Activated naive CD8-positive, alpha-beta T cell treated with anti-CD3 and anti-CD28 coated beads, Interleukin-2, amount 50 U/mL, for 16 hours (primary cell): ENCODE measurements around the gene IGFBP1.
"Not testable (repeated sequence)": the region's sequence is repeated elsewhere in the genome, so short reads cannot be mapped to it uniquely, and the experiment has no call there.

ENCODE experiments used
- DNase-seq: peaks from one replicate; pipeline ENCODE4 v3.0.0-alpha.2; 2020; ENCODE audit warnings: low read depth, low spot score

The IGFBP1 gene

DNA sequence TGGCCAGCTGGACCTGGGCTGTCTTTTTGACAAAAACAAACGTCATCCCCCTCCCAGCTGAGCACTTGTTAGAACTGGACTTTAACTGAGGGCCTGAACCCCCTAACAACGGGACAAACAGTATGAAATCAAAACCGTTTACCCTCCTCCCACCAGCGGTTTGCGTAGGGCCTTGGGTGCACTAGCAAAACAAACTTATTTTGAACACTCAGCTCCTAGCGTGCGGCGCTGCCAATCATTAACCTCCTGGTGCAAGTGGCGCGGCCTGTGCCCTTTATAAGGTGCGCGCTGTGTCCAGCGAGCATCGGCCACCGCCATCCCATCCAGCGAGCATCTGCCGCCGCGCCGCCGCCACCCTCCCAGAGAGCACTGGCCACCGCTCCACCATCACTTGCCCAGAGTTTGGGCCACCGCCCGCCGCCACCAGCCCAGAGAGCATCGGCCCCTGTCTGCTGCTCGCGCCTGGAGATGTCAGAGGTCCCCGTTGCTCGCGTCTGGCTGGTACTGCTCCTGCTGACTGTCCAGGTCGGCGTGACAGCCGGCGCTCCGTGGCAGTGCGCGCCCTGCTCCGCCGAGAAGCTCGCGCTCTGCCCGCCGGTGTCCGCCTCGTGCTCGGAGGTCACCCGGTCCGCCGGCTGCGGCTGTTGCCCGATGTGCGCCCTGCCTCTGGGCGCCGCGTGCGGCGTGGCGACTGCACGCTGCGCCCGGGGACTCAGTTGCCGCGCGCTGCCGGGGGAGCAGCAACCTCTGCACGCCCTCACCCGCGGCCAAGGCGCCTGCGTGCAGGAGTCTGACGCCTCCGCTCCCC lies at the start of gene IGFBP1:
IGFBP1 (plus strand) TSS at position 304 of the 808 bp plus-strand sequence; CDS start at position 469, 165 bp downstream.
- DNase-seq = no peak

DNA sequence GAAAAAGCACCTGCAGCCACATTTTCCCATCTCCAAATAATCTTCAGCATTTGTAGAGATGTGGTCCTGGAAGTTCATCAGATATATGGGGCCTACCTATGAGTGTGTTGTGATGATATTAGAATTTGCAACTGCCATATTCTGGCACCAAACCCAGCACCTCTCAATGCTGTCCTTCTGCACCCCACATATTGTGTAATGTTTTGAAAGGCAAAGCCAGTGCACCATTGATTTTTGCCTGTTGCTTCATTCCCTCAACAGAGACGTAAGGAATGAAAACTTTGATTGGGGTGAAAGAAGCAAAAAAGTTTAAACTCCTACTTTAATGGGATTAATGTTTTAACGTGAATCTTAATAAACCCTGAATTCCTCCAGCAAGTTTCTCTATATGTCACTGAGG lies 49.4 kb upstream of the IGFBP1 start:
- DNase-seq = not testable (repeated sequence)

- not testable (repeated sequence) for DNase-seq
Measured at GRCh38 chr7:45841926-45842717, 46.2 kb upstream of the IGFBP1 start.

- DNase-seq = not testable (repeated sequence)
Measured at GRCh38 chr7:45846536-45846935, 41.8 kb upstream of the IGFBP1 start.

- not testable (repeated sequence) for DNase-seq
Measured at GRCh38 chr7:45848734-45849133, 39.6 kb upstream of the IGFBP1 start.

- not testable (repeated sequence) for DNase-seq
Measured at GRCh38 chr7:45852984-45853383, 35.3 kb upstream of the IGFBP1 start.

- not testable (repeated sequence) for DNase-seq
Measured at GRCh38 chr7:45853491-45853890, 34.8 kb upstream of the IGFBP1 start.

DNA sequence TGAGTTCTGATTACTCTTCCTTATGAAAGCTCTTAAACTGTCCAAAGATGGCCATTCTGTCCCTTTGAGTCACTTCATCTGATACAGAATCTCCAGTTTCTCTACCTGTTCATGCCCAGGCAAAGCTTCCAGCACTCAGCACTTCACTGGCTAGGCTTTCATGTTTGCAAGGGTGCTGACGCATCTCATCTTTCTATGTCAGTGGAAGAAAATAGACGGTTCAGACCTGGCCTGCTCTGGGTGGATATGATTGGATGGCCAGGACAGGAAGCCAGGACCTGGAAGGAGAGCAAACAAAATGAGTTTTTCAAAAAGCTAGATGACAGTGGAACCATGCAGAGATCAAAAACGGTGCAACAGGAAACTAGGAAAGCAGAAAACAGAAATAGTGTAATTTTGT lies 32.6 kb upstream of the IGFBP1 start:
- DNase-seq = not testable (repeated sequence)

GRCh38 chr7:45856888-45857287 lies 31.4 kb upstream of the IGFBP1 start:
- not testable (repeated sequence) for DNase-seq

- no peak for DNase-seq
Measured at GRCh38 chr7:45863715-45864114, 24.6 kb upstream of the IGFBP1 start.

DNA sequence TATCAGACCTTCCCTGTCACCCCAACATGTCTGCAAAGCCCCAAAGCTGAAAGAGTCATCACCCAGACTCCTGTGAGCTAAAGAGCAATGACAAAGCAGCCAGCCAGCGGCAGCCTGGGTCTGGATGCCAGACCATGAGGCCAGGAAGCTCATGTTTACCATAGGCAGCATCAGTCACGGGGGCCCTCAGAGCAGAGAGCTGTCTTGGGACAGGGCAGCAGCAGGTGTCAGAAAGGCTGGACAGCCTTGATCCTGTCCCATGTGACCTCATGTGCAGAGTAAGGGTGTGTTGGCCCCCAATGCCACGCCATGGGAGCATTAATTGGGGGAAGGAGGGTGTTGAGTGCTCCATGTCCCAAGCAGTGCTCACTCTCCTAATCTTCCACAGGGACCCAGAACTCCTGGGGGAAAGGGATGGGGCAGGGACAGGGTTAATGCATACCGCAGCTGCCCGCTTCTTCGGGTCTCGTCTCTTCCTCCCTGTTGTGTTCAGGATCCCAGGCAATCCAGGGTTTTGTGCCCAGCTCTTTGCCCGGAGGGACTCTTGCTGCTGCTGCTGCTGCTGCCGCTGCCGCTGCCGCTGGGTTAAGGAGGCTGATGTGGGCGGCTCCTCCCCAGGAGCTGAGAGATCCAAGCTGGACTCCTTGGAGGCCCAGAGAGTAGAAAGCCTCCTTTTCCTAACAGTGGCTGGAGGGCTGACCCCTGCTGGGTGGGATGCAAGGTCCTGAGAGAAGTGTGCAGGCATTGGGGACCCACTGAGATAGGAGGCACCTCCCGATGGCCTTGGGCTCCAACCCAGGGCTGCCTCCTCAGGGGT lies 22.5 kb upstream of the IGFBP1 start:
- no peak for DNase-seq

DNA sequence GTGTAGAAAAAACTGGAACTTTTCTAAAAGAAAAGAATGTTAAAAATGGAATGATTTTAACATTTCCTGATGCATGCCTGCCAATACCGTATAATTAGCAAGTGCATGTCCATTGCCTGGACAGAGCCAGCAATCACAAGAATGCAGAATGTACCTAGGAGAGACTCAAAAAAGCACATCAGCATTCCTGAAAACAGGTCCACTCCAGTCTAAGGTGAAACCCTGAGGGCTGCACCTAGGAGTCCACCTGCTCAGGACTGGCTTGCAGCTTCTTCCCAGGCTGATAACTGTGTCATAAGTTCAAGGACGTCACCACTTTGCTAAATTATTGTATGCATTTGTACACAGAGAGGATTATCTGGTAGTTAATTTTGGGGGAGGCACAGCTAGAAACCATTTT lies 20.8 kb upstream of the IGFBP1 start:
- DNase-seq = no peak

DNA sequence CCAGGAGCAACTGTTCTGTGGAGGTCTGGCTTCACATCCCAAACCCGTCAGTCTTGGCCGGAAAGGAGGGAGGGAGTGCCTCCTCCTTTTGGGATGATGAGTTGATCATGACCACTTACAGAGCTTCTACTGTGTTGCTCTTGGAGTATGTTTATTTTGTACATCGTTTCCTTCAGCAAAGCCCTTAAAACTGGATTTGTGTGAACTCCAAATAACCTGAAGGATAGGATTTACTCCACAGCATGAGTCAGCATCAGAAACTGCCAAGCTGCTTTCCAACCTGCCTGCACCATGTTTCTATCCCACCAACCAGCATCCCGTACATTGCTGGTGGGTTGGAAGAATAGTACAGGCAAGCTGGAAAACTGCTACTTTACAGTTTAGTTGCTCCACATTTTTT lies 18.9 kb upstream of the IGFBP1 start:
- no peak for DNase-seq

DNA sequence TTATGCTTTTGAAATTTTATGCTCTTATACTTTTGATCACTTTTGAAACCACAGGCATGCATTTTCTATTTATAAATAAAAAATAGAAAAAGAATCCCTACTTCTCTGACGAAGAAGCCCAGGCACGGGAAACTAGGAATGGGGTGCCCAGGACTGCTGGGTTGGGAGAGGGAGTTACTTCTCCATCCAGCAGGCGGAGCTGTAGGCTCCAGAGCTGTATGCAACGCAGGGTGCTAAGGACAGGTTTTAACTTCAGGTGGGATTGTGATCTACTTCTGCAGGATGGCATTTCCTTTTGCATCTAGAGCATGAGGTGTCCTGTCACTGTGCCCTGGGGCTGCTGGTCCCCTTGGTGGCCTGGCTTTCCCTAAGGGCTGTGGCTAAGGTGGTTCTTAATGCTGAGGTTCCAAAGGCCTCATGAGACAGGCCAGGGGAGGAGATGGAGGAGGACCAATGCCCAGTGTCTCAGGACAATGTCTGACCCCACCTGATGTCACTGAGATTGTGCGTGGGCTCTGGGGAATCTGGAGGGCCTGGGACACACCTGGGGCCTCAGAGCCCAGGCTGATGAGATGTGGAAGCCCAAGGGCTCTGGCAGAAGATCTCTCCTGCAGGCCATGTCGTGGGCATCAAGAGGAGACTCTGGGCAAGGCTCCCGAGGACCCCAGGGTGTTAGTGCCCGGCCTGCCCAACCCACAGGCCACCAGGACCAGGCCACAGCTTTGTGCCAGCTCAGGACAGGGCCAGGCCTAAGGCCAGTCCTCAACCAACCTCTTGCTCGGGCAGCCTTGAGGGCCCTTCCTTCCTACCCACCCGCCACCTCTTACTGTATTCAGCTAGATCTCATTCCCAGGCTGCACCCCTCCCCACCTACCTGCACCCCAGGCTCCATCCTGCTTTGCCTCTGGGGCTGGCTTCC lies 15.9 kb upstream of the IGFBP1 start:
- no peak for DNase-seq

DNA sequence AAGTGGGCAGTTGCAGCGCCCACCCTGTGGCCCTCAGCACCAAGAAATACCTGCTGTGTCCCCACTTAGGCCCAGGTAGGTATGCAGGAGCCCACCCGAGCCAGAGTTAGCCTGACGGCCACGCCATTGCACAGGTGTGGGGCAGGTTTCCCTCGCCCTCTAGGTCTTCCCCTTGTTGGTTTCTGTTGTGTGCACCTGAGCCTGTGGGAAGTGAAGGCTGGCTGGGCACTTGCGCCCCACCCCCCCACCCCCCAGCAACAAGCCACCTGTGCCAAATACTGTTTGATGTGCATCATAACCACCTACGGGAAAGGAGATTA lies 15.3 kb upstream of the IGFBP1 start, which contains the start of gene CCDC201:
CCDC201 (minus strand) TSS at position 48 of the 320 bp plus-strand sequence. CDS start 75 bp downstream, outside the sequence.
- DNase-seq = no peak

GRCh38 chr7:45873355-45873754 lies 14.9 kb upstream of the IGFBP1 start:
- DNase-seq = no peak

GRCh38 chr7:45874408-45875131 lies 13.7 kb upstream of the IGFBP1 start:
- no peak for DNase-seq

GRCh38 chr7:45876519-45876918 lies 11.8 kb upstream of the IGFBP1 start:
- DNase-seq = no peak

GRCh38 chr7:45878457-45879144 lies 9.7 kb upstream of the IGFBP1 start:
- no peak for DNase-seq
